Measurements from ENCODE around the gene TLCD2. TPM values are rescaled to one million over a fixed set of nuclear protein-coding genes. Genes with fewer than 3 reads are reported as not detected.

Gene TLCD2
- total and polyA plus RNA-seq, 9 of the 15 experiments (the other 6 are each of a cell fraction or from before 2014, with no cell fraction given) = 0.10 to 0.89 (median 0.58) TPM

DNA sequence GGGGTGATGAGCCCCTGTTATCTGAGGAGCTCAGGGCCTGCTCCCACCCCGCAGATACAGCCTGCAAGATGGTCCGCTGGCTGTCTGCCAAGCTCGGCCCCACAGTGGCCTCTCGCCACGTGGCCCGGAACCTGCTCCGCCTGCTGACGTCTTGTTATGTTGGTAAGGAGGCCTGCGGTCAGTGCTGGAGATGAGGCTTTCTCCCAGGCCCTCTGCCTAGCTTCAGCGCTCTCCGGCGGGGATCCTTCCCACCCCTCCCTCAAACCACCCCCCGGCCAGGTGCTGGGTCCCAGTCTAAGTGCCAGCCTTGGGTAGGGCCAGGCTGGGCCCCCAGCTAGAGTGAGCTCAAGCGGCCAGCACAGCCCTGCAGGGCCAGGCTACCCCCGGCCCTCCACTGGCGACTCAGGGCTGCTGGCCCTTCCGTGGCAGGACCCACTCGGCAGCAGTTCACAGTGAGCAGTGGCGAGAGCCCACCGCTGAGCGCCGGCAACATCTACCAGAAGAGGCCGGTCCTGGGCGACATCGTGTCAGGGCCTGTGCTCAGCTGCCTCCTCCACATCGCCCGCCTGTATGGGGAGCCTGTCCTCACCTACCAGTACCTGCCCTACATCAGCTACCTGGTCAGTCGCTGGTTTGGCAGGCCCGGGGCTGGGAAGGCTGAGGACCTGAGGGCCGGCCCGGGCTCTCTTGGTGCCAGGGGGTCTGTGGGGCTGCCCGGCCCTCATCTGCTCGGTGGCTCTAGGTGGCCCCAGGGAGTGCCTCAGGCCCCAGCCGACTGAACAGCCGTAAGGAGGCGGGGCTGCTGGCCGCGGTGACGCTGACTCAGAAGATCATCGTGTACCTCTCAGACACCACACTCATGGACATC, 20.4 kb upstream of the TLCD2 start (continued):
- TF ChIP-seq, protein P1, sequence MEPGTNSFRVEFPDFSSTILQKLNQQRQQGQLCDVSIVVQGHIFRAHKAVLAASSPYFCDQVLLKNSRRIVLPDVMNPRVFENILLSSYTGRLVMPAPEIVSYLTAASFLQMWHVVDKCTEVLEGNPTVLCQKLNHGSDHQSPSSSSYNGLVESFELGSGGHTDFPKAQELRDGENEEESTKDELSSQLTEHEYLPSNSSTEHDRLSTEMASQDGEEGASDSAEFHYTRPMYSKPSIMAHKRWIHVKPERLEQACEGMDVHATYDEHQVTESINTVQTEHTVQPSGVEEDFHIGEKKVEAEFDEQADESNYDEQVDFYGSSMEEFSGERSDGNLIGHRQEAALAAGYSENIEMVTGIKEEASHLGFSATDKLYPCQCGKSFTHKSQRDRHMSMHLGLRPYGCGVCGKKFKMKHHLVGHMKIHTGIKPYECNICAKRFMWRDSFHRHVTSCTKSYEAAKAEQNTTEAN (CRISPR knock-in tag; IDR thresholded peaks at IDR 0.05) = no peak
- TF ChIP-seq PCBP2 (IDR thresholded peaks at IDR 0.05; ENCODE audit: low read depth, low read length, poor library complexity, severe bottlenecking) = no peak
- TF ChIP-seq GTF2E2 (tag; IDR thresholded peaks at IDR 0.05) = no peak
- TF ChIP-seq ZNF644 (tag; IDR thresholded peaks at IDR 0.05; ENCODE audit: low read depth) = no peak
- TF ChIP-seq, protein P2, sequence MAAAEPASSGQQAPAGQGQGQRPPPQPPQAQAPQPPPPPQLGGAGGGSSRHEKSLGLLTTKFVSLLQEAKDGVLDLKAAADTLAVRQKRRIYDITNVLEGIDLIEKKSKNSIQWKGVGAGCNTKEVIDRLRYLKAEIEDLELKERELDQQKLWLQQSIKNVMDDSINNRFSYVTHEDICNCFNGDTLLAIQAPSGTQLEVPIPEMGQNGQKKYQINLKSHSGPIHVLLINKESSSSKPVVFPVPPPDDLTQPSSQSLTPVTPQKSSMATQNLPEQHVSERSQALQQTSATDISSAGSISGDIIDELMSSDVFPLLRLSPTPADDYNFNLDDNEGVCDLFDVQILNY (CRISPR knock-in tag; IDR thresholded peaks at IDR 0.05) = peak; percentile 66; the same call in 1 of the 2 replicates
- no peak for TF ChIP-seq GTF2F1 (IDR thresholded peaks at IDR 0.05; ENCODE audit: low read depth, low read length)
- TF ChIP-seq ETS2 (tag; IDR thresholded peaks at IDR 0.05; ENCODE audit: borderline replicate concordance, poor library complexity, severe bottlenecking) = no peak
- no peak for TF ChIP-seq PHB (CRISPR knock-in tag; IDR thresholded peaks at IDR 0.05)
- no peak for TF ChIP-seq CHCHD3 (CRISPR knock-in tag; IDR thresholded peaks at IDR 0.05)
- no peak for TF ChIP-seq CBX2 (IDR thresholded peaks at IDR 0.05; ENCODE audit: insufficient read depth, low read length, poor library complexity, severe bottlenecking)
- TF ChIP-seq, protein P3, sequence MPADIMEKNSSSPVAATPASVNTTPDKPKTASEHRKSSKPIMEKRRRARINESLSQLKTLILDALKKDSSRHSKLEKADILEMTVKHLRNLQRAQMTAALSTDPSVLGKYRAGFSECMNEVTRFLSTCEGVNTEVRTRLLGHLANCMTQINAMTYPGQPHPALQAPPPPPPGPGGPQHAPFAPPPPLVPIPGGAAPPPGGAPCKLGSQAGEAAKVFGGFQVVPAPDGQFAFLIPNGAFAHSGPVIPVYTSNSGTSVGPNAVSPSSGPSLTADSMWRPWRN (IDR thresholded peaks at IDR 0.05; ENCODE audit: low read depth) = peak; percentile 57; the same call in 1 of the 2 replicates
- TF ChIP-seq TAF1 (IDR thresholded peaks at IDR 0.05; ENCODE audit: control insufficient read depth, extremely low read depth, insufficient read depth, low read length, severe bottlenecking) = no peak
- no peak for TF ChIP-seq CBX8 (IDR thresholded peaks at IDR 0.05; ENCODE audit: borderline replicate concordance, extremely low read depth, low read depth, low read length, poor library complexity, severe bottlenecking)
- TF ChIP-seq KLF10 (CRISPR knock-in tag; IDR thresholded peaks at IDR 0.05) = no peak
- peak; percentile 54 for TF ChIP-seq NFIX (CRISPR knock-in tag; IDR thresholded peaks at IDR 0.05; ENCODE audit: low read depth)
- TF ChIP-seq CBFA2T3 (IDR thresholded peaks at IDR 0.05) = peak; percentile 88
- 0 out of 2 replicates have a peak, but pooled peaks have one; percentile 25 for TF ChIP-seq SMAD3 (CRISPR knock-in tag; conservative IDR thresholded peaks at IDR 0.05)
- TF ChIP-seq, protein P4, sequence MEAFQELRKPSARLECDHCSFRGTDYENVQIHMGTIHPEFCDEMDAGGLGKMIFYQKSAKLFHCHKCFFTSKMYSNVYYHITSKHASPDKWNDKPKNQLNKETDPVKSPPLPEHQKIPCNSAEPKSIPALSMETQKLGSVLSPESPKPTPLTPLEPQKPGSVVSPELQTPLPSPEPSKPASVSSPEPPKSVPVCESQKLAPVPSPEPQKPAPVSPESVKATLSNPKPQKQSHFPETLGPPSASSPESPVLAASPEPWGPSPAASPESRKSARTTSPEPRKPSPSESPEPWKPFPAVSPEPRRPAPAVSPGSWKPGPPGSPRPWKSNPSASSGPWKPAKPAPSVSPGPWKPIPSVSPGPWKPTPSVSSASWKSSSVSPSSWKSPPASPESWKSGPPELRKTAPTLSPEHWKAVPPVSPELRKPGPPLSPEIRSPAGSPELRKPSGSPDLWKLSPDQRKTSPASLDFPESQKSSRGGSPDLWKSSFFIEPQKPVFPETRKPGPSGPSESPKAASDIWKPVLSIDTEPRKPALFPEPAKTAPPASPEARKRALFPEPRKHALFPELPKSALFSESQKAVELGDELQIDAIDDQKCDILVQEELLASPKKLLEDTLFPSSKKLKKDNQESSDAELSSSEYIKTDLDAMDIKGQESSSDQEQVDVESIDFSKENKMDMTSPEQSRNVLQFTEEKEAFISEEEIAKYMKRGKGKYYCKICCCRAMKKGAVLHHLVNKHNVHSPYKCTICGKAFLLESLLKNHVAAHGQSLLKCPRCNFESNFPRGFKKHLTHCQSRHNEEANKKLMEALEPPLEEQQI (IDR thresholded peaks at IDR 0.05) = no peak
- TF ChIP-seq, protein P5, sequence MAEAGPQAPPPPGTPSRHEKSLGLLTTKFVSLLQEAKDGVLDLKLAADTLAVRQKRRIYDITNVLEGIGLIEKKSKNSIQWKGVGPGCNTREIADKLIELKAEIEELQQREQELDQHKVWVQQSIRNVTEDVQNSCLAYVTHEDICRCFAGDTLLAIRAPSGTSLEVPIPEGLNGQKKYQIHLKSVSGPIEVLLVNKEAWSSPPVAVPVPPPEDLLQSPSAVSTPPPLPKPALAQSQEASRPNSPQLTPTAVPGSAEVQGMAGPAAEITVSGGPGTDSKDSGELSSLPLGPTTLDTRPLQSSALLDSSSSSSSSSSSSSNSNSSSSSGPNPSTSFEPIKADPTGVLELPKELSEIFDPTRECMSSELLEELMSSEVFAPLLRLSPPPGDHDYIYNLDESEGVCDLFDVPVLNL (CRISPR knock-in tag; IDR thresholded peaks at IDR 0.05; ENCODE audit: low read depth) = 0 out of 2 replicates have a peak, but pooled peaks have one; percentile 22
- TF ChIP-seq ZNF785 (CRISPR knock-in tag; IDR thresholded peaks at IDR 0.05) = no peak
- no peak for TF ChIP-seq HDAC2 (IDR thresholded peaks at IDR 0.05)
